Brain pericyte (primary cell): ENCODE data around the gene ADGRE2.

ENCODE experiments used
- DNase-seq: peaks from one replicate; pipeline ENCODE4 v3.0.0-alpha.2; 2012; ENCODE audit warnings: low read depth, low spot score

Gene ADGRE2

GRCh38 chr19:14735915-14736314 lies 42.4 kb downstream of the ADGRE2 start:
- DNase-seq: no peak

GRCh38 chr19:14733574-14733973 lies 44.8 kb downstream of the ADGRE2 start:
- no peak for DNase-seq

- no peak for DNase-seq
Measured at GRCh38 chr19:14732510-14732909, 45.9 kb downstream of the ADGRE2 start.

GRCh38 chr19:14731200-14731599 lies 47.2 kb downstream of the ADGRE2 start:
- no peak for DNase-seq

- DNase-seq: no peak
Measured at GRCh38 chr19:14728595-14728994, 49.8 kb downstream of the ADGRE2 start.

- DNase-seq: no peak
Measured at GRCh38 chr19:14722127-14722526, 56.2 kb downstream of the ADGRE2 start.

- no peak for DNase-seq
Measured at GRCh38 chr19:14719162-14719561, 59.2 kb downstream of the ADGRE2 start.

GRCh38 chr19:14718522-14719116 lies 59.7 kb downstream of the ADGRE2 start:
- DNase-seq: no peak

- DNase-seq: no peak
Measured at GRCh38 chr19:14715841-14716240, 62.5 kb downstream of the ADGRE2 start.

- no peak for DNase-seq
Measured at GRCh38 chr19:14704450-14704849, 73.9 kb downstream of the ADGRE2 start.

GRCh38 chr19:14703833-14704232 lies 74.5 kb downstream of the ADGRE2 start:
- DNase-seq: no peak

GRCh38 chr19:14700711-14701375 lies 77.5 kb downstream of the ADGRE2 start:
- no peak for DNase-seq

GRCh38 chr19:14699641-14700040 lies 78.7 kb downstream of the ADGRE2 start:
- DNase-seq: peak; percentile 61

GRCh38 chr19:14695471-14695870 lies 82.9 kb downstream of the ADGRE2 start:
- DNase-seq: no peak

- DNase-seq: no peak
Measured at GRCh38 chr19:14694641-14695266, 83.6 kb downstream of the ADGRE2 start.

- peak; percentile 65 for DNase-seq
Measured at GRCh38 chr19:14689598-14690503, 88.5 kb downstream of the ADGRE2 start, which contains the start of gene ZNF333. Gene ZNF333, plus strand, starts transcription at chr19:14690048. Its CDS starts 3,444 bp downstream, at chr19:14693492.

- DNase-seq: no peak
Measured at GRCh38 chr19:14686411-14686810, 91.9 kb downstream of the ADGRE2 start.

- DNase-seq: no peak
Measured at GRCh38 chr19:14683439-14683838, 94.9 kb downstream of the ADGRE2 start.
